ENCODE results near the gene SIGLEC14. TPM values are rescaled to one million over a fixed set of nuclear protein-coding genes. Genes with fewer than 3 reads are reported as not detected.
"Not testable (repeated sequence)": the region's sequence is repeated elsewhere in the genome, so short reads cannot be mapped to it uniquely, and the experiment has no call there.

Gene SIGLEC14
- total RNA-seq, 1 donor from 2014 or later, result not detected

DNA sequence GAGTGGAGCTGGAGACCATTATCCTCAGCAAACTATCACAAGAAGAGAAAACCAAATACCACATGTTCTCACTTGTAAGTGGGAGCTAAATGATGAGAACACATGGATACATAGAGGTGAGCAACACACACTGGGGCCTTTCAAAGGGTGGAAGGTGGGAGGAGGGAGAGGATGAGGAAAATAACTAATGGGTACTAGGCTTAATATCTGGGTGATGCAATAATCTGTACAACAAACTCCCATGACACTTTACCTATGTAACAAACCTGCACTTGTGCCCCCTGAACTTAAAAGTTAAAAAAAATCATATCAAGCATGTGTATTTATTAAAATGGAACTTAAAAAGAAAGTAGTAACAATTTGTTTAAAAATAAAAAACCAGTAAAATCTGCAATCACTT, 5.0 kb downstream of the SIGLEC14 start:
- H3K4me3 Mint-ChIP-seq (ENCODE audit: unreplicated experiment), result no peak overlapping the region
- no peak overlapping the region for H3K27ac Mint-ChIP-seq (ENCODE audit: unreplicated experiment)
- H3K4me1 Mint-ChIP-seq (ENCODE audit: low read depth), result no peaks in the 10 kb centered on the region
- H3K36me3 Mint-ChIP-seq (ENCODE audit: low read depth), result no peaks in the 10 kb centered on the region
- peaks cover 17% of the 10 kb centered on the region for H3K9me3 Mint-ChIP-seq (ENCODE audit: low read depth)
- peaks cover 30% of the 10 kb centered on the region for H3K27me3 Mint-ChIP-seq (ENCODE audit: low read depth)
- TF ChIP-seq, protein P1, sequence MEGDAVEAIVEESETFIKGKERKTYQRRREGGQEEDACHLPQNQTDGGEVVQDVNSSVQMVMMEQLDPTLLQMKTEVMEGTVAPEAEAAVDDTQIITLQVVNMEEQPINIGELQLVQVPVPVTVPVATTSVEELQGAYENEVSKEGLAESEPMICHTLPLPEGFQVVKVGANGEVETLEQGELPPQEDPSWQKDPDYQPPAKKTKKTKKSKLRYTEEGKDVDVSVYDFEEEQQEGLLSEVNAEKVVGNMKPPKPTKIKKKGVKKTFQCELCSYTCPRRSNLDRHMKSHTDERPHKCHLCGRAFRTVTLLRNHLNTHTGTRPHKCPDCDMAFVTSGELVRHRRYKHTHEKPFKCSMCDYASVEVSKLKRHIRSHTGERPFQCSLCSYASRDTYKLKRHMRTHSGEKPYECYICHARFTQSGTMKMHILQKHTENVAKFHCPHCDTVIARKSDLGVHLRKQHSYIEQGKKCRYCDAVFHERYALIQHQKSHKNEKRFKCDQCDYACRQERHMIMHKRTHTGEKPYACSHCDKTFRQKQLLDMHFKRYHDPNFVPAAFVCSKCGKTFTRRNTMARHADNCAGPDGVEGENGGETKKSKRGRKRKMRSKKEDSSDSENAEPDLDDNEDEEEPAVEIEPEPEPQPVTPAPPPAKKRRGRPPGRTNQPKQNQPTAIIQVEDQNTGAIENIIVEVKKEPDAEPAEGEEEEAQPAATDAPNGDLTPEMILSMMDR (IDR thresholded peaks at IDR 0.05), result no peak
- no peak for DNase-seq (ENCODE audit: low spot score)

DNA sequence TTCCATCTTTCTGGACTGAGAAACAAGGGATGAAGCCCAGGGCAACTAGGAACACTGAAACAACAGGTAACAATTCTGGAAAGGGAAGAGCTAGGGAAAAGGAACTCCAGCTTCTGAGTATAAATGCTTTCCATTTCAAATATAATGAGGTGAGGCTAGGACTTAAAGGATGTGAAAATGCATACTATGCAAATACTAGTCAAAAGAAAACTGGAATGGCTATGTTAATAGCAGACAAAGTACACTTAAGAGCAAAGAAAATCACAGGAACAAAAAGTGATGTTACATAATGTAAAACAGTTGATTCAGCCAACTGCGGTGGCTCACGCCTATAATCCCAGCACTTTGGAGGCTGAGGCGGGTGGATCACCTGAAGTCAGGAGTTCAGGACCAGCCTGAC, 6.2 kb downstream of the SIGLEC14 start:
- TF ChIP-seq, protein P1 (IDR thresholded peaks at IDR 0.05), result no peak
- H3K4me3 Mint-ChIP-seq (ENCODE audit: unreplicated experiment), result no peak overlapping the region
- peaks cover 21% of the 10 kb centered on the region for H3K9me3 Mint-ChIP-seq (ENCODE audit: low read depth)
- H3K36me3 Mint-ChIP-seq (ENCODE audit: low read depth), result no peaks in the 10 kb centered on the region
- H3K4me1 Mint-ChIP-seq (ENCODE audit: low read depth), result no peaks in the 10 kb centered on the region
- DNase-seq (ENCODE audit: low spot score), result no peak
- H3K27me3 Mint-ChIP-seq (ENCODE audit: low read depth), result peaks cover 30% of the 10 kb centered on the region
- no peak overlapping the region for H3K27ac Mint-ChIP-seq (ENCODE audit: unreplicated experiment)

DNA sequence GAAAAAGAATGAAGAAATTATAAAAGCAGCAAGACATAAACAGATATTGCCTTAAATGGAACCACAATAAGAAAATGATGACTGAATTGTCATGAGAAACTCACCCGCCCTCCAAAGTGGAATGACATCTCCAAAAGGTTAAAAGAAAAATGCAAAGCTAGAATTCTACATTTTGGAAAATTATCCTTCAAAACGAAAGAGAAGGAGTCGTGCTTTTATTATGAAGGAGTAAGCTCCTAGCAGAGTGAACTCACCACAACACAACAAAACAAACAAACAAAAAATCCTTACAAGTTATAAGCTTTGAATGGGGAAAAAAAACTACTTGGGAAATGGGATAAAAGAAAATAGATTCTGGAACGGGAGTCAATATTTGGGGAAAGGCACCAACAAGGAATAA, 6.7 kb downstream of the SIGLEC14 start:
- TF ChIP-seq, protein P1 (IDR thresholded peaks at IDR 0.05), result no peak
- H3K36me3 Mint-ChIP-seq (ENCODE audit: low read depth), result no peaks in the 10 kb centered on the region

DNA sequence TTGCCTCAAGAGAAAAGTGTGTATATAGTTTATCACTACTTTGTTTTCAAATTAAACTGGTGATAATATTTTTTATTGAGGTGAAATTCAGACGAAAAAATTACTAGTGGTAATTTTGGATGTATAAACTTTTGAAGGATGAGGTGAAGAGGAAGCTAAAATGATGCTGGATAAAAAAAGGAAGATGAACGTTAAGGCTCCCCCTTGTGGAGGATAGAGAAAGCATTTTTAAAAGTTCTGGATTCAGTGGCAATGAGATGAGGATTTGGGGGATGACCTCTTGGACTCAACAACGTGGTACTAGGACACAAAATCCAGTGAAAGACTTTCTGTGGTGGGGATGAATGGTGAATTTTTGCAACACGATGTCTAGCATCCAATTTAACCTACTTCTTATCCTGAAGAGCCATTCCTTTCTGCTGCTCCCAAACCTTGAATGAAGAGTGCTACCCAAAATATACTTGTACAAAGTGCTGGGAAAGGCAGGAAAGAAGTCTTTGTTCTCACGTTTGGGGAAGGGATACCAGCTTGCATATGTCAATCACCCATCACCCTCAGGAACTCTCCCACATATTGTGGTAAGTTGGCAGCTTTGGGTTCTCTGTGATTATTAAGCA, 9.2 kb downstream of the SIGLEC14 start:
- TF ChIP-seq, protein P1 (IDR thresholded peaks at IDR 0.05), result peak; percentile 65
- H3K27me3 Mint-ChIP-seq (ENCODE audit: low read depth), result peaks cover 16% of the 10 kb centered on the region
- H3K9me3 Mint-ChIP-seq (ENCODE audit: low read depth), result peaks cover 21% of the 10 kb centered on the region
- H3K27ac Mint-ChIP-seq (ENCODE audit: unreplicated experiment), result no peak overlapping the region
- no peaks in the 10 kb centered on the region for H3K36me3 Mint-ChIP-seq (ENCODE audit: low read depth)
- H3K4me1 Mint-ChIP-seq (ENCODE audit: low read depth), result no peaks in the 10 kb centered on the region
- no peak for DNase-seq (ENCODE audit: low spot score)
- no peak overlapping the region for H3K4me3 Mint-ChIP-seq (ENCODE audit: unreplicated experiment)

More for the DNA sequence above, 6.7 kb downstream of the SIGLEC14 start:
- peaks cover 26% of the 10 kb centered on the region for H3K27me3 Mint-ChIP-seq (ENCODE audit: low read depth)
- no peak for DNase-seq (ENCODE audit: low spot score)
- H3K4me1 Mint-ChIP-seq (ENCODE audit: low read depth), result no peaks in the 10 kb centered on the region
- H3K4me3 Mint-ChIP-seq (ENCODE audit: unreplicated experiment), result no peak overlapping the region
- peaks cover 21% of the 10 kb centered on the region for H3K9me3 Mint-ChIP-seq (ENCODE audit: low read depth)
- no peak overlapping the region for H3K27ac Mint-ChIP-seq (ENCODE audit: unreplicated experiment)

DNA sequence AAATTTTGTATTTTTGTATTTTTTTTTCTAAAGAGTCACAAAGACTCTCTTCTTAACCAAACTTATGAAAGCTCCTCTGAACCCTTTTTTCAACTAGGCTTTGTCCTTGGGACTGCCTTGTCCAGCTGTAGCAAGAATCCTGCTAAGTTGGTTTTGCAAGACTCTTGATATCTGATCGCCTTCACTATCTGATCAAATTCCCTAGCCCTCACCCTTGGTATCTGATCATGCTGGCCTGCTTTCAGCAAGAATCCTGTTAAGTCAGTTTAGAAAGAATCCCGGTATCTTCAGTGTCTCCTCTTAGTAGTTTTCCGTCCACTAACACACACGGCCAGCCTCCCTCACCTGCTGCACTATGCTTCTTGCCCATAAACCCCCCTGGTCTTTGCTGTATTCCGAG, 14.5 kb downstream of the SIGLEC14 start:
- TF ChIP-seq, protein P1 (IDR thresholded peaks at IDR 0.05), result no peak
- Mint-ChIP-seq H3K36me3 (ENCODE audit: low read depth) (no peaks in the 10 kb centered on the region), H3K4me3 (ENCODE audit: unreplicated experiment) (no peak overlapping the region)

DNA sequence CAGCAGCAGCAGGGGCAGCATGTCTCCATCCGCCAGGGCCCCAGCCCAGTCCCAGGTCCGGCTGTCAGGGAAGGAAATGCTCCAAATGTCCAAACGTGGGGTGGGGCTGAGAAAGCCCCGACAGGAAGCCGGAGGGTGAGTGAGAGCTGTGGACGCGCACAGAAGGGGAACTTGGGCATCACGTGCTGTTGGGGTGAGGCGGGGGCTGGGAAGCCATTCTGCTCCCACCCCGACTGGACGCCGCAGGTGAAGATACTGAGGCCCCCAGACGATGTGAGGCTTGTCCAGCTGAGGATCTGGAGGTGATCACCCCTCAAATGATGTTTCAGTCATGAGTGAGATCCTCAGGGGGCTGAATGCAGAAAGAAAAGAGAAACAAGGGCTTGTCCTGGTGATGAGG, 16.3 kb downstream of the SIGLEC14 start, which contains the start of gene SIGLEC5:
SIGLEC5 (minus strand) TSS at position 87 of the 400 bp plus-strand sequence; CDS start at position 21, 66 bp downstream.
- DNase-seq (ENCODE audit: low spot score); H3K4me3 Mint-ChIP-seq (ENCODE audit: unreplicated experiment); H3K27ac Mint-ChIP-seq (ENCODE audit: unreplicated experiment); H3K36me3 Mint-ChIP-seq (ENCODE audit: low read depth); H3K4me1 Mint-ChIP-seq (ENCODE audit: low read depth); H3K9me3 Mint-ChIP-seq (ENCODE audit: low read depth): not testable (repeated sequence)
- peaks cover 12% of the 10 kb centered on the region for H3K27me3 Mint-ChIP-seq (ENCODE audit: low read depth)

More for the DNA sequence above, 14.5 kb downstream of the SIGLEC14 start:
- H3K4me1 Mint-ChIP-seq (ENCODE audit: low read depth), result no peaks in the 10 kb centered on the region
- no peak overlapping the region for H3K27ac Mint-ChIP-seq (ENCODE audit: unreplicated experiment)
- peaks cover 7% of the 10 kb centered on the region for H3K27me3 Mint-ChIP-seq (ENCODE audit: low read depth)
- no peak for DNase-seq (ENCODE audit: low spot score)
- peaks cover 8% of the 10 kb centered on the region for H3K9me3 Mint-ChIP-seq (ENCODE audit: low read depth)

Data from chondrocyte (in vitro differentiated cells).